ENCODE data around the gene SCMH1.

SCMH1 gene

GRCh38 chr1:41097105-41097504 is 145.0 kb downstream of the SCMH1 start:
- no peak for DNase-seq (ENCODE audit: low read depth in 2 of 2)

GRCh38 chr1:41093826-41094225 is 148.3 kb downstream of the SCMH1 start:
- no peak for DNase-seq (ENCODE audit: low read depth in 2 of 2)

DNA sequence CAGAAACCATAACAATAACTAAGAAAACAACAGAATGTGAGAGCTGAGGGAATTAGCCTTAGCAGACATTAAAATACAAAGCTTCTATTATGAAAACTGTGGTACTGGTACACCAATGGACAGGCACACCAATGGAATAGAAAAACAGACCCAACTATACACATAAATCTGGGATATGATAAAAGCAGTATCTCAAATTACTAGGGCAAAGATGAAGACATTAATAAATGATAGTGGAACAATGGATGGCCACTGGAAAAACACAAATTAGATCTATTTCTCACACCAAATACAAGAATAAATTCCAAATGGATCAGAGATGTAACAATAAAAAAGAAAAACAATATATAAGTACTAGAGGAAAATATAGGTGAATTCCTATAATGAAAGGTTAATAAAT is 155.2 kb downstream of the SCMH1 start:
- no peak for DNase-seq (ENCODE audit: low read depth in 2 of 2)

- no peak for DNase-seq (ENCODE audit: low read depth in 2 of 2)
Observed at GRCh38 chr1:41078616-41079015, 163.5 kb downstream of the SCMH1 start.

DNA sequence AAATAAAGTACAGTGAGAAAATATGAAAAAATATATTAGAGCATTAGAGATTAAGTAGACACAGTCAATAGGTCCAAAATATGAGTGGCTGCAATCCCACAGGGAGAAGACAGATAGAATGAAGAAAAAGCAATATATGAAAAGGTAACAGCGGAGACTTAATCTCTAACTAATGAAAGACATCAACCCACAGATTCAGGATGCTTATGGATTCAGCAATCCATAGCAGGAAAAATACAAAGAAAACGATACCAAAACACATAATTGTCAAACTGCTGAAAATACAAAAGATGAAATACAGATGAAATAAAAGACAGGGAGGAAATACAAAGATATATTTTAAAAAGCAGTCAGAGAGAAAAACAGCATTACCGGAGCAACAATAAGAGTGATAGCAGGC is 163.9 kb downstream of the SCMH1 start:
- DNase-seq (ENCODE audit: low read depth in 2 of 2), result no peak

GRCh38 chr1:41073971-41074370 is 168.1 kb downstream of the SCMH1 start:
- DNase-seq (ENCODE audit: low read depth in 2 of 2), result no peak

GRCh38 chr1:41072051-41072450 is 170.1 kb downstream of the SCMH1 start:
- DNase-seq (ENCODE audit: low read depth in 2 of 2), result no peak

- no peak for DNase-seq (ENCODE audit: low read depth in 2 of 2)
Observed at GRCh38 chr1:41056907-41057306, 185.2 kb downstream of the SCMH1 start.

DNA sequence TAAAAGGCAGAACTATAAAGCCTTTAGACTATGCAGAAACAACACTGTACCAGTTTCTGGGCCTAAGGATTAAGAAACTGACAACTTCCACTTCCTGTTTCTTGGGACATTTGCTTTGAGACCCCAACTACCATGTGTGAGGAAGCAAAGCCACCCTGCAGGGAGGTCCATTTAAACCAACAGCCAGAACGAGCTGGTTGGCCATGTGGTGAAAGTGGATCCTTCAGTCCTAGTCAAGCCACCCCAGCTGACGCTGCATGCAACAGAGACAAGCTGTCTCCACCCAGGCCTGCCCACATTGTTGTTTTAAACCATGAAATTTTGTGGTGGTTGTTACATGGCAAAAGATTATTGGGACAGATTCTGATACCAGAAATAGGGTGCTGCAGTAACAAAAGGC is 188.8 kb downstream of the SCMH1 start:
- DNase-seq (ENCODE audit: low read depth in 2 of 2), result no peak

DNA sequence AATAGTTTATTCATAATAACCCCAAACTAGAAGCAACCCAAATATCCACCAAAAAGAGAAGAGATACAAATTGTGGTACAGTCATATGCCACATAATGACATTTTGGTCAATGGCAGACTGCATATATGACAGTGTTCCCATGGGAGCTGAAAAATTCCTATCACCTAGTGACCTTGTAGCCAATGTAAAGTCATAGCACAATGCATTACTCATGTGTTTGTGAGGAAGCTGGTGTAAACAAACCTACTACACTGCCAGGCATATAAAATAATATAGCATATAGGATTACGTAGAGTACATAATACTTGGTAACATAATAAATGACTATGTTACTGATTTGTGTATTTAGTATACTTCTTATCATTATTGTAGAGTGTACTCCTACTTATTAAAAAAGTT is 191.1 kb downstream of the SCMH1 start:
- no peak for DNase-seq (ENCODE audit: low read depth in 2 of 2)

DNA sequence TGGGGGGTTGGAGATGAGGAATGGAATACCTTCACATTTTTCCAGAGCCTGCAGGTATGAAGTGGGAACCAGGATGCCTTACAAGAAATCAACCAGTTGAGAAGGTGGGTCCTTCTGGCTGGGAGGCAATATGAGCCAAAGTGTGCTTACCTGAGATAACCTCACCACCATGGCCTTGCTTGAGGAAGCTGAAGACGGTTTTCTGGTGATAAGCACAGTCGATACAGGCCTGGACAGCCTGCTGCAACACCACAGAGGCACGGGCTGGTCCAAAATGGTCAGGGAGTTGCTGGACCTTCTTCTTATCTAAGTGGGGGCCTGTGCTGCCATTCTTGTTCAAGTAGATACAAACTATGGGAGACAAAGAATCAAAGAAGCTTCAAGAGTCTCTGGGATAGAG is 193.6 kb downstream of the SCMH1 start:
- no peak for DNase-seq (ENCODE audit: low read depth in 2 of 2)

GRCh38 chr1:41046347-41046775 is 195.7 kb downstream of the SCMH1 start:
- DNase-seq (ENCODE audit: low read depth in 2 of 2), result no peak

- no peak for DNase-seq (ENCODE audit: low read depth in 2 of 2)
Observed at GRCh38 chr1:41045740-41046139, 196.4 kb downstream of the SCMH1 start.

DNA sequence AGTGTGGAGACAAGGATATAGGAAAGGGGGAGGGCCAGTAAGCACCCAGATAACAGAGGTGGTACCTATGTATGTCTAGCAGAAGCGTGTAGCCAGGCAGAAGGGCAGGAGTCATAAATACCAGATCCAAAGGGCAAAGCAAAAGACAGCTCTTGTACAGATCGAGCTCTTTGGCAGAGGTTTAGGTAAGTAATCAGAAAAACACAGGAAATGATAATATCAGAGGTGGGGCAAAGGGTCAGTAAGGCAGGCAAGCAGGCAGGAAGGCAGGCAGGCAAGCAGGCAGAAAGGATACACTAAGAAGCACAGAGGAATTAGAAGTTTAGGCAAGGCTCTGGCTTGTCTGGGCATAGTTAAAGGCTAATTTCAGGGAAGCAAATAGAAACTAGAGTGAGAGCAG is 197.9 kb downstream of the SCMH1 start:
- DNase-seq (ENCODE audit: low read depth in 2 of 2), result no peak

- no peak for DNase-seq (ENCODE audit: low read depth in 2 of 2)
Observed at GRCh38 chr1:41041614-41042270, 200.4 kb downstream of the SCMH1 start.

- no peak for DNase-seq (ENCODE audit: low read depth in 2 of 2)
Observed at GRCh38 chr1:41038110-41038509, 204.0 kb downstream of the SCMH1 start.

GRCh38 chr1:41037116-41037903 is 204.8 kb downstream of the SCMH1 start:
- no peak for DNase-seq (ENCODE audit: low read depth in 2 of 2)

DNA sequence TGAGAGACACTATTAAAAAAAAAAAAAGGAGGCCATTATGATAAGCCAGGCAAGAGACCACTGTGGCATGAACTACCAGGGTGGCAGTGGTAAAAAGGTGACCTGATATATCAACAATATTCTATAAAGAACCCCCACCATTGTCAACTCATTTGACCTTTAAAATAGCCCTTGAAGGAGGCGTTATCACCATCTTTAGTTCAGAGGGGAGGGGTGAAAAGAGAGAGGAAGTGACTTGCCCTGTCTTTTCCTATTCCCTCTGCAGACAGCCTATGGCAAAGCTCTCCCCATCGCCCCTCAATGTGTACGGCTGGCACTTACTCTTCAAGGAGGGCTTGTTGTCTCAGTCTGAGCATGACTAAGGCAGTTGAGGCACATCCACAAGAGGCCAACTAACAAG is 208.8 kb downstream of the SCMH1 start:
- DNase-seq (ENCODE audit: low read depth in 2 of 2), result no peak

GRCh38 chr1:41032147-41032546 is 210.0 kb downstream of the SCMH1 start:
- no peak for DNase-seq (ENCODE audit: low read depth in 2 of 2)

- DNase-seq (ENCODE audit: low read depth in 2 of 2), result no peak
Observed at GRCh38 chr1:41030872-41031616, 211.1 kb downstream of the SCMH1 start.

DNA sequence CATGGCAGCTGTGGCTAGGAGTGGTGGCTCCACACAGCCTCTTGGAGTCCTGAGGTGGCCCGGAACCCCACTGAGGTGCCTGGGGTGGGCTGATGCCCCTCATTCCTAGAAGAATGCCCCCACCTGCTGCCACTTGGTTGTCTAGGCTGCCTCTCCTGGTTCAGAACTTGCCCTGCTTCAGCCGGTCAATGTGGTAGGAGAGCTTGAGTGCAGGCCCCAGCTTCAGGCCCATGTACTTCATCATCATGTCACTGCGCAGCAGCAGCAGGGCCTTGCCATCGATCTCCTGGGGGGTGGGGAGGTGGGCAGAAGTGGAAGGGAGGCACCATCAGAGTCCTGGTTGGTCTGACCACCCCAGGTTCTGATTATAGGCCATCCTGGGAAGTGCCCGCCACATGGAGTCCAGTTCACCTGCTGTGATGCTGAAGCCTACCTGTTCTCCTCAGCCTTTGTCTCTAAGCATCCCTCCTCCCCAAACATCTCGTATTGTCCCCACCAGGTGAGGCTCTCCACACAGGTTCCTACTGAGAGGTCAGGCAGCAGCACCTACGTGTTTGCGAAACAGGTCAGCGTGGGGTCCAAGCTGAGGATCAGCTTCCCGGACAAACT is 214.0 kb downstream of the SCMH1 start:
- no peak for DNase-seq (ENCODE audit: low read depth in 2 of 2)

Measured in stimulated activated CD8-positive, alpha-beta memory T cell treated with anti-CD3 and anti-CD28 coated beads, Interleukin-7, amount 100 ng/mL, for 1 hour (primary cell).